Hepatic stellate cell (primary cell): ENCODE data around the gene ARAP1.

Experiments used
- DNase-seq: peaks from one replicate; pipeline ENCODE4 v3.0.0; 2011; ENCODE audit warnings: low spot score

ARAP1 gene

GRCh38 chr11:72705442-72706365 lies 46.5 kb downstream of the ARAP1 start:
- no peak for DNase-seq

- DNase-seq = no peak
Measured at GRCh38 chr11:72704783-72705265, 47.4 kb downstream of the ARAP1 start.

GRCh38 chr11:72704028-72704782 lies 48.0 kb downstream of the ARAP1 start:
- DNase-seq = no peak

GRCh38 chr11:72703267-72704008 lies 48.8 kb downstream of the ARAP1 start:
- DNase-seq = peak; percentile 92

GRCh38 chr11:72702577-72703241 lies 49.5 kb downstream of the ARAP1 start:
- no peak for DNase-seq

GRCh38 chr11:72702096-72702495 lies 50.1 kb downstream of the ARAP1 start:
- DNase-seq = no peak

- DNase-seq = no peak
Measured at GRCh38 chr11:72701466-72701865, 50.7 kb downstream of the ARAP1 start.

GRCh38 chr11:72700146-72700545 lies 52.1 kb downstream of the ARAP1 start:
- peak; percentile 51 for DNase-seq

GRCh38 chr11:72697814-72698213 lies 54.4 kb downstream of the ARAP1 start:
- DNase-seq = no peak

GRCh38 chr11:72696866-72697700 lies 55.1 kb downstream of the ARAP1 start:
- no peak for DNase-seq

- DNase-seq = no peak
Measured at GRCh38 chr11:72695354-72695753, 56.9 kb downstream of the ARAP1 start.

- no peak for DNase-seq
Measured at GRCh38 chr11:72693271-72693968, 58.8 kb downstream of the ARAP1 start.

GRCh38 chr11:72692498-72693237 lies 59.5 kb downstream of the ARAP1 start:
- no peak for DNase-seq

- no peak for DNase-seq
Measured at GRCh38 chr11:72690166-72690565, 62.0 kb downstream of the ARAP1 start.

GRCh38 chr11:72688929-72689328 lies 63.3 kb downstream of the ARAP1 start:
- no peak for DNase-seq

- no peak for DNase-seq
Measured at GRCh38 chr11:72688486-72688885, 63.7 kb downstream of the ARAP1 start.

GRCh38 chr11:72687326-72687725 lies 64.9 kb downstream of the ARAP1 start:
- no peak for DNase-seq

- DNase-seq = no peak
Measured at GRCh38 chr11:72686639-72687220, 65.5 kb downstream of the ARAP1 start.
